T-helper 1 cell treated with Interleukin-12 subunit alpha and Interleukin-12 subunit beta and Interleukin-4 antibody, amounts not matched to agents 30 ng/mL and 1 ng/mL, for 36 hours (primary cell): ENCODE results near the gene CHID1. TPM values are rescaled to one million over a fixed set of nuclear protein-coding genes. Genes with fewer than 3 reads are reported as not detected.

ENCODE experiments used
- intact Hi-C: fragments of 100-400 bp; cut with micrococcal nuclease; formaldehyde crosslinking; loops from one replicate; pipeline ENCODE4 v1.15.1; 2024
- total RNA-seq: library from RNA; stranded (reverse); gene quantifications from 2 replicates; pipeline ENCODE4 v1.2.3, GENCODE V29; 2022

CHID1 gene
- total RNA-seq, 1 donor from 2014 or later = 53.4 TPM

- intact Hi-C loops = loop anchor here (1.0 to 5.0 kb wide), 4 partner anchors 14 to 351 kb away; partner anchors contain the start of genes AP2A2, DEAF1, POLR2L and TMEM80
Measured at GRCh38 chr11:911031-911889, 650 bp upstream of the CHID1 start.

- intact Hi-C loops = loop anchor here (1.0 to 5.0 kb wide), 3 partner anchors 141 to 352 kb away; partner anchors contain the start of genes DEAF1 and TMEM80
Measured at GRCh38 chr11:910044-910588, 494 bp downstream of the CHID1 start.

DNA sequence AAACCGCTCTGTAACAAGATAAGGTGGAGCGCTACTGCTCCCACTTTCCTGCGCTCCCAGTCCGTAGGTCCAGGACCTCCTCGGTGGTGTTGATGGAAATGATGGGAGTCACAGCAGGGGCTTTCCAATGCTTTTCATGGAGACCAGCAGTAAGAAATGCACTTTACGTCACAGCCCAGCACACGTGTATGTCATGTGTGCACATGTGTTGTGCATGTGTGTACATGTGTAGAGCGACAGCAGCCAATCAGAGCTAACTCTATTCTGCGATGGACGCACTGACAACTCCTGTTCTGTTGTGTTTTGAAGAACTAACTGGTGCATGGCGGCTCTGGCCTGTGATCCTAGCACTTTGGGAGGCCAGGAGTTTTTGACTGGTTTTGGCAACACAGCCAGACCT, 1.2 kb downstream of the CHID1 start:
- intact Hi-C loops = no loop called here

GRCh38 chr11:908273-908672, 2.3 kb downstream of the CHID1 start:
- intact Hi-C loops = no loop called here

GRCh38 chr11:907668-908067, 2.9 kb downstream of the CHID1 start:
- intact Hi-C loops = no loop called here

DNA sequence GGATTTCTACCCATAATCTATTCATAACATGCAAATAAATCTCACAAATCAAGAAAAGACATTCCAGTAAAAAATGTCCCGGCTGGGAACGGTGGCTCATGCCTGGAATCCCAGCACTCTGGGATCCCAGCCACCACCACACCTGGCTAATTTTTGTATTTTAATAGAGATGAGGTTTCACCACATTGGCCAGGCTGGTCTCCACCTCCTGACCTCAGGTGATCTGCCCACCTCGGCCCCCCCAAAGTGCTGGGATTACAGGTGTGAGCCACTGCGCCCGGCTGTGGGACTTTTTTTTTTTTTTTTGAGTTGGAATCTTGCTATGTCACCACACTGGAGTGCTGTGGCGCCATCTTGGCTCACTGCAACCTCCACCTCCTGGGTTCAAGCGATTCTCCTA, 4.7 kb downstream of the CHID1 start:
- intact Hi-C loops = no loop called here

GRCh38 chr11:904380-904779, 6.2 kb downstream of the CHID1 start:
- intact Hi-C loops = no loop called here

DNA sequence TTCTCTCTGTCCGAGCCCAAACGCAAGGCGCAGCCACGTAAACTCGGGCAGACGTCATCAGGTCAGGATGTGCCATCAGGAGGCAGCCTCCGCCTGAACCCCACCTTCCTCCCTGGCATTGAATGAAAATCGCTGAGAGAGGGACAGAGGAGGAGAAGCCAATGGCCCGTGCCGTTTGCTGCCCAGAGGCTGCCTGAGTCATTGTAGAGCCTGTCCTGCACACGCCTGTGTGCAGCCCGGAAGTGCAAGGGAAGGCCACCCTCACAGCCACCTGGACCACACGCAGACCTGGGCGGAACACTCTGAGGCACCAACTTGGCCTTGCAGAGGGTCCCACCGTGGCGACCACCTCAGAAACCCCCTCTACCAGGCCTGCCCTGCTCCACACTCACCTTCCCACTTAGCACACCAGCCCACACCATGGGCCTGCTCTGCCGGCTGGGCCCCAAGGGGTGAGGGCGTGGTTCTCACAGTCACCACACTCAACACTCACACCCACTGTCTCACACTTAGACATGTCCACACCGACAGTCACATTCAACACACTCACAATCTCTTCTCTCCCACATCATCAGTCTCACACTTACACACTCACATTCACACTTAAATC, 9.1 kb downstream of the CHID1 start:
- intact Hi-C loops = no loop called here

GRCh38 chr11:900545-900944, 10.1 kb downstream of the CHID1 start:
- intact Hi-C loops = no loop called here

GRCh38 chr11:899724-900123, 10.9 kb downstream of the CHID1 start:
- intact Hi-C loops = no loop called here

GRCh38 chr11:898540-899190, 11.9 kb downstream of the CHID1 start:
- intact Hi-C loops = no loop called here

DNA sequence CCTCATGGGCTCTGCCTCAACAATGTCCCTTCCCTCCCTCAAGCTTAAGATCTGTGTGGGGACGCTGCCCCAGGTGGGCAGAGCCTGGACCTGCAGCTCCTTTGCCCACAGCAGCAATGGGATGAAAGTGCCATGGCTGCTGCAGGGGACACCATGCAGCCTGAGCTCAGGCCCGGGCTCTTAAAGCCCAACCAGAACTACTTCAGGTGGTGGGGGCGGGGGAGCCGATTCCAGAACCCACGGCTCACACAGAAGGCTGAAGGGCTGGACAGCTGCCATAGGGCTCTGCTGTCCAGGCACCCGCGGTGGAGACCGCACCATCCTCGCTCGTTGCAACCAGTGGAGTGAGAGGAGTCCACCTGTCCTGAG, 12.5 kb downstream of the CHID1 start:
- intact Hi-C loops = no loop called here

DNA sequence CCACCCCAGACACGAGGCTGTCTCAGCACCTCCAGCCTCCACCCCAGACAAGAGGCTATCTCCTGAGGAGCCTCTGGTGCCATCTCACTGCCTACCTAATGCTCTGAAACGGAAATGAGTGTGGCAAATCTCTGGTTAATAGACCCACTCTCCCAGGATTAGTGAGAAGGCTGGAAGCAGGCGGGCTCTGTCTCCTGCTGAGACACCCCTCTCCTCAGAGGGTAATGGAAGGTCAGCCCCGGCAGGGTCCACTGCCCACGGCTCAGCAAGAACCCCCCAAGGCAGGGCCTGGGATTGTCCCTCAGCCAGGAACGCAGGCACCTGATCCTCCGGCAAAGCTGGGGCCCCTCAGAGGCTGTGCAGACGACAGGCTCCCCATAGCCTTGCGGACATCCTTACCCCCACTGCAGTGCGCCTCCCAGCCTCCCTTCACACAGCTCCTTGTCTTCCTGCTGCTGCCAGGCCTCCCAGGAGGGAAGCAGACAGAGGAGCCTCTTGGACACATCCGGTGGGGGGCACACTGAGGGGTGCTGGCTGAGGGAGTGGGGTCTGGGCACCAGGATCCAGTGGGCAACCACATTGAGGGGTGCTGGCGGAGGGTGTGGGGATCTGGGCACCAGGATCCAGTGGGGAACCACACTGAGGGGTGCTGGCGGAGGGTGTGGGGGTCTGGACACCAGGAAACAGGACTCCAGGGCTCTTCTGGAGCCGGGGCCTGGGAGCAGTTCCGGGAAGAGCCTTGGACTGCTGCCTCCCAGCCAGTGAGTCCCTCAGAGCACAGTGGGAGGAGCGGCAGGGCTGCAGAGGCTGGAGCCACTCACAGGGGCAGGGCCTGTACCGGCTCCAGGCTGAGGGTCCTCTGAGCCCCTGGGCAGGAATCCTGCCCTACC, 13.1 kb downstream of the CHID1 start:
- intact Hi-C loops = no loop called here

DNA sequence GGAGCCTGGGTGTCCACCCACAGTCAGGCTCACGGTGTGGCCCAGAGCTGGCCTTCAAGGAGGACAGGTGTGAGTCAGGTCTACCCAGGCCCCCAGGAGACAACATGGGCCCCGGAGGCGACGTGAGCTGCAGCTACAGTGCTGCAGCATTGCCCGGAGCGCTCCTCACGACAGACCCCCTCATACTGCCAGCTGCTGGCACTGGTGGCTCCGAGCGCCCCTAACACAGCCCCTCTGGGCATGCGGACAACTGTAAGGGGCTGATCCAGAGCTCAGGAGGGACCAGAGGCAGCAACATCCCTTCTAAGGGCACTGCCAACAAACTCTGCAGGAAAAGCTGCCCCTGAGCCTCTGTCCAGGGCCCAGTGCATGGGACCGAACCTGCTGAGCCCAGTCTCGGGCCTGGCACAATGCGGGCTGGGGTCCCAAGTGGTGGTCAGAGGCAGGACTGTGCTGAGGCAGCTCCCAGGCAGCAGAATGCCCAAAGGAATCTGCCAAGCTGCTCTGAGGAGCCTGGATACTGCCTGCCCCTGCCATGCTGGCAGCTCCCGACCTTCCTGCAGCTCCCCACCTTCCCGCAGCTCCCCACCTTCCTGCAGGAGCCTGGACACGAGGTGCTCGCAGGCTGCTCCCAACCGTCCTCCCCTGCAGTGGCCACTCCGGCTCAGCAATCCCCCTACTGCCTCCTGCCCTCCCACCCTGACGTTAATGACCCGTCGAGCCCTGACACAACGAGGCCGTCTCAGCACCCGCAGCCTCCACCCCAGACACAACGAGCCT, 15.1 kb downstream of the CHID1 start:
- intact Hi-C loops = no loop called here

DNA sequence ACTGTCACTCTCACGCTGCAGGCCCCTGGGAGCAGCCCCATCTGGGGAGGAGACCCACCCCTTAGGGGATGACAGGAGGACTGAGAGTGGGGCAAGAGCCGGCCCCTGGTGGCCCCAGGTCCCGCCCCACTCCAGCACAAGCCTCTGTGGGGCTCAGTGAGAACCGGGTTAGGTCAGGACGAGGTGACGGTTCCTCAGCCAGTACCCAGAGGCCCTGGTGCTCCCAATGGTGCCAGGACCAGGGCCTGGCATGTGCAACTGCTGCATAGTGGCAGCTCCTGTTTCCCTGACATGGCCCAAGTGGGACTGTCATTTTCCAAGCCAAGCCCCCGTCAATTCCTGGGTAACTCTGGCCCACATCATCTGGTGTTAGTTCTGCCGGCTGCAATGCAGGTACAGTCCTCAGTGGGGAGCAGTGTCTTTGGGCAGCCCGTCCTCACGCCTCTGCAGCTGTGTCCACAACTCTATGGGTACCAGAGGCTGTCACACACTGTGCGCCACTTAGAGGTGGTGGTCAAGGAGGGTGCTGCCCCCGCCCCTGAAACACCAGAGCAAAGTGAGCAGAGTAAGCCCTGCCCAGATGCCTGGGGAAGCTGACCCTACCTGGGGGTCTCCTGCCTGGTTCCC, 15.9 kb downstream of the CHID1 start:
- intact Hi-C loops = no loop called here

DNA sequence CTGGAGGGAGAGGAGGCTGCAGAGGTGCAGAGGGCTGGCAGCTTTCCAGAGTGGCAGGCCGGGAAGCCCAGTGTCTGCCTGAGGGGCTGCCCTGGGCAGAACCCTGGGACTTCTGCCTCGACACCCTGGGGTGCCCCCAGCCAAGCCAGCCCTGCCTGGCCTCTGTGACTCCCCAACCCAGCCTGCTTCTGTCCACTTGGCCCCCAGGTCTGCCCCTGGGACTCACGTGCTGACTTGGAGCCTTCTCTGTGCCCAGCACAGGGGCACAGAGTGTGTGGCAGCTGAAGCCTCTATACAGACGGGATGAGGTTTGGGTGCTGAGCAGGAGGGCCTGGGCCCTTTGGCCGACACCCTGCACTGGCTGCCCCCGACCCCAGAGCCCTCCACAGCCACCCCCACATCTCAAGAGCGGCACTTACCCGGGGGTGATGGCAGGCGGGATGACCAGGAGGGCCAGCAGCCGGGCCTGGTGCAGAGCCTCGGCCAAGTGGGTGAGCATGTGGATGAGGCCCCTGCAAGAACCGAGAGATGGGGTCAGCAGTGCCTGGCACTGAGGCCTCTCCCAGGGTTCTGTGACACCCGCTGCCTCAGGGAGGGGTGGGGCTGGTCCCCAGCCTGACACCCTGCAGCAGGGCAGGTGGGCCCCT, 17.5 kb downstream of the CHID1 start:
- intact Hi-C loops = no loop called here

DNA sequence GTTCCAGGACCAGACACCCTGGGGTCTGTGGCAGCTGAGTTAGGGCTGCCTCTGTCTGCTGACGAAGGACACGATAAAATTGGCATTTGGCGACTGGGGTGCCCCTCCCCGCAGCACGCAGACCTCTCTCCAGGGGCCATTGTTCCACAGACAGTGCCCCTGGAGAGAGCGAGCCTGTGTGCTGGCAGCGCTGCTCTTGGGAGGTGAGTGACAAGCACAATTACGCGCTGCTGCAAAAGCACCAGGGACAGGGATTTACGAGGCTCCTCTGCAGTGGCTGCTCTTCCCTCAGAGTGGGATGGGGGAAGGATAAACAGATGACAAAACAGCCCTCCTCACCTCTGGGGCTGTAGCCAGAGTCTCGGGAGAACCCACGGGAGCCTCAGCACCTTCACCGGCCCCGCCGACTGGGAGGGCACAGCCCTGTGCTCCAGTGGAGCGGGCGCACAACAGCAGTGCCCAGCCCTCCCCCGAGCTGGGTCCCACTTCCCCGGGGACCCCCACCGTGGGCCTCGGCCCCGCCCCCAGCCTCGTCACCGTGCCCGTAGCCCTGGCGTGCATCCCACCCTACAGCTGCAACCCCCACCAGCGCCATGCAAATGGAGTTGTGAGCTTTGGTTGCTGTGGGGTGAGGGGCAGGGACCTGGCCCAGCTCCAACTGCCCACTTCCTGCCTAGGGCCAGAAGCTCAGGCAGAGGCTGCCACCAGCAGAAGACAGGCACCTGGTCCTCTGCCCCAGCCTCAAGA, 19.6 kb downstream of the CHID1 start:
- intact Hi-C loops = no loop called here

DNA sequence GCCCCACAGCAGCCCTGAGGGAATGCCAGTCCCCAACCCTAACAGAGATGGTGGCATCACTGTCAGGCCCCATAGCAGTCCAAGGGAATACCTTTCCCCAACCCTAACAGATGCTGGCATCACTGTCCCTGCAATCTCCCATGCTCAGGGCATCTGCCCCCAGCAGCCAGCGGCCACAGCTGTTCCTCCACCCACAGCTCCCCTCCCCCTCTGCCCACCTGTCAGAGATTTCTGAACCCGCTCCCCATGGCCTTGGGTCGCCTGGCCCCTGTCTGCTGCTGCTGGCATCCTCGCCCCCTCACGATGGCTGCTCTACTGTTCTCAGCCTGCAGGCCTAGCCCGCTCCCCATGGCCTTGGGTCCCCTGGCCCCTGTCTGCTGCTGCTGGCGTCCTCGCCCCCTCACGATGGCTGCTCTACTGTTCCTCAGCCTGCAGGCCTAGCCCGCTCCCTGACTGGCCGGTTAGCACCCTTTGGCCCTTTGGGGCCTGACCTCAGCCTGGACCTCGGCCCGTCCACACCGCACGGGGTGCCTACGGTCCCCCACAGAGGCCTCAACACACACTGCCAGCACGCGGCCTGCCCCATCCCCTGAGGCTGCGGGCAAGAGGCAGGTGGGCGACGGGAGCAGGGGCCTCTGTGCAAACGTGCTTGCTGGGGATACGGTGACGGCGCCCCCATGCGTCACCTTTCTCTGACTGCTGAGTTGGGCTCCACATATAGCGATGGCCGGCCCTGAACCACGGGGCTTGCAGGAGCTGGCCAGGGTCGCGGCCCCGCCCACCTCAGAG, 20.7 kb downstream of the CHID1 start:
- intact Hi-C loops = no loop called here
